H1 (cell line): Measurements from ENCODE around the gene ARID5A. TPM values are rescaled to one million over a fixed set of nuclear protein-coding genes. Genes with fewer than 3 reads are reported as not detected.

ENCODE experiments used
- BRCA1 ChIP-seq: IDR thresholded peaks from 2 replicates; pipeline ENCODE4 v1.6.1; 2012; ENCODE audit warnings: low read depth, low read length, improper control_type of control experiment
- EGR1 ChIP-seq: IDR thresholded peaks from 2 replicates; pipeline ENCODE4 v1.6.1; 2011; ENCODE audit warnings: low read depth, low read length, borderline replicate concordance
- KDM5A ChIP-seq: fragments of 200-600 bp; IDR thresholded peaks from 2 replicates; pipeline ENCODE4 v1.7.1; 2012; ENCODE audit warnings: mild to moderate bottlenecking, low read length, inconsistent platforms, mixed read lengths
- polyA plus RNA-seq, 7 experiments: library from polyadenylated mRNA; depleted of rRNA in 3 of 7; stranded (reverse) in 5 of 7; unstranded in 2 of 7; fragments of >200 nt in 5 of 7; fragments of 200-250 nt in 2 of 7; gene quantifications; 1 replicate in 5 of 7; 2 replicates in 1 of 7; 4 replicates in 1 of 7; pipeline versions ENCODE4 v1.2.1 to v1.2.3, GENCODE V29; 2011 to 2013; ENCODE audit warnings: missing spikeins in 2 of 7, mixed read lengths in 2 of 7
- total RNA-seq: library from RNA; stranded (reverse); fragmentation: NEBNext Ultra II Directional; extraction: Animal tissue kit (Norgen Biotek cat#: 25700); gene quantifications from 2 replicates; pipeline ENCODE4 v1.2.1, GENCODE V29; 2021
- TF ChIP-seq, protein P1 (sequence below), 3 experiments: IDR thresholded peaks; 1 replicate in 2 of 3; 2 replicates in 1 of 3; pipeline versions ENCODE4 v1.5.1 to v1.6.1; 2011; ENCODE audit warnings: low read length in 3 of 3, mild to moderate bottlenecking in 3 of 3, inconsistent platforms in 2 of 3, low read depth in 1 of 3, moderate library complexity in 1 of 3; ENCODE audit not compliant: insufficient read depth in 1 of 3; ENCODE audit errors: control extremely low read depth in 1 of 3
- TF ChIP-seq, protein P2 (sequence below): IDR thresholded peaks from 2 replicates; pipeline ENCODE4 v1.6.1; 2012; ENCODE audit warnings: inconsistent platforms
- TF ChIP-seq, protein P3 (sequence below): fragments of 300-600 bp; sonication (generic); IDR thresholded peaks from 2 replicates; pipeline ENCODE4 v1.7.1; 2012; ENCODE audit warnings: low read length, moderate library complexity, mild to moderate bottlenecking, inconsistent platforms; ENCODE audit not compliant: insufficient replicate concordance

Gene ARID5A
- total and polyA plus RNA-seq, 2 of the 8 experiments (the other 6 are each of a cell fraction or from before 2014, with no cell fraction given) = 3.3 to 5.3 TPM

DNA sequence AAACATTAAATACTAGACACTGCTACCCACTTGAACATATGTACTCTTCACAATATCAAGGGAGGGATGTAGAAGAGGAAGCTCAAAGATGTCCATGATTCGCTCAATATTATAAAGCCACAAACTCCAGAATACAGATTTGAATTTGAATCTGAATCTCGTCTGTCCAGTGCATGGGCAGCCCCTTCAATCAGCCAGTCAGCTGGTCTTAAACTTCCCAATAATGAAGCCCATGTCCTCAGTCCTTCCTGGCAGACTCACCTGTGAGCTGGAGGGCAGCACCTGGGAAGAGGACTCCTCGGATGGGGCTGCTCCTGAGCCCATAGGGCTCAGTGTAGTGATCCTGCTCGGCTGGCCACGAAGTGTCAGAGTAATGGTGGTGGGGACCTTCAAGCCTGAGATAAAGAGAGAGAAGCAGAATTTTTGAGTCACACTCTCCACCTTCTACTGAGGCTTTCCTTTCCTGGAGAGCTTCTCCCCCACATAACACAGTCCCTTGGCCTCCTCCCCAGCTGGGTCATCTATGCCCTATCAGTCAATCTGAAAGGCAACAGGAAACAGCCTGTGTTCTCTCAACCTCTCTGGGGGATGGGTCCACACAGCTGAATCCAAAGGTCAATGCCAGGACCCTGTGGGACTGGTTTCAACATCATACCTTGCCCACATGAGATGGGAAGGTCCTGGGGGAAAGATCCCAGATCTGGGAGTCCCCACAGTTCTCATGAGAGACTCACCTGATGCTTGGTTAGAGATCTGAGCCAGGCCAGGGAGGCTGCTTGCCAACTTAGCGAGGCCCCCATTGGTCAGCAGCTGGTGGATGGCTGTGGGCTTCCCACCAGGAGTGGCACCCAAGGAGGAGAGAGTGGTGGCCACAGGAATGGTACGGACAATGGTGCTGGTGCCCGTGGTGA, 65.1 kb downstream of the ARID5A start (continued):
- TF ChIP-seq, protein P1, sequence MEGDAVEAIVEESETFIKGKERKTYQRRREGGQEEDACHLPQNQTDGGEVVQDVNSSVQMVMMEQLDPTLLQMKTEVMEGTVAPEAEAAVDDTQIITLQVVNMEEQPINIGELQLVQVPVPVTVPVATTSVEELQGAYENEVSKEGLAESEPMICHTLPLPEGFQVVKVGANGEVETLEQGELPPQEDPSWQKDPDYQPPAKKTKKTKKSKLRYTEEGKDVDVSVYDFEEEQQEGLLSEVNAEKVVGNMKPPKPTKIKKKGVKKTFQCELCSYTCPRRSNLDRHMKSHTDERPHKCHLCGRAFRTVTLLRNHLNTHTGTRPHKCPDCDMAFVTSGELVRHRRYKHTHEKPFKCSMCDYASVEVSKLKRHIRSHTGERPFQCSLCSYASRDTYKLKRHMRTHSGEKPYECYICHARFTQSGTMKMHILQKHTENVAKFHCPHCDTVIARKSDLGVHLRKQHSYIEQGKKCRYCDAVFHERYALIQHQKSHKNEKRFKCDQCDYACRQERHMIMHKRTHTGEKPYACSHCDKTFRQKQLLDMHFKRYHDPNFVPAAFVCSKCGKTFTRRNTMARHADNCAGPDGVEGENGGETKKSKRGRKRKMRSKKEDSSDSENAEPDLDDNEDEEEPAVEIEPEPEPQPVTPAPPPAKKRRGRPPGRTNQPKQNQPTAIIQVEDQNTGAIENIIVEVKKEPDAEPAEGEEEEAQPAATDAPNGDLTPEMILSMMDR (IDR thresholded peaks at IDR 0.05; ENCODE audit: control extremely low read depth in 1 of 3, insufficient read depth in 1 of 3, low read depth in 1 of 3, low read length in 3 of 3) = no peak
- TF ChIP-seq, protein P2, sequence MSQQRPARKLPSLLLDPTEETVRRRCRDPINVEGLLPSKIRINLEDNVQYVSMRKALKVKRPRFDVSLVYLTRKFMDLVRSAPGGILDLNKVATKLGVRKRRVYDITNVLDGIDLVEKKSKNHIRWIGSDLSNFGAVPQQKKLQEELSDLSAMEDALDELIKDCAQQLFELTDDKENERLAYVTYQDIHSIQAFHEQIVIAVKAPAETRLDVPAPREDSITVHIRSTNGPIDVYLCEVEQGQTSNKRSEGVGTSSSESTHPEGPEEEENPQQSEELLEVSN = no peak
- no peak for TF ChIP-seq EGR1
- TF ChIP-seq KDM5A = no peak
- no peak for TF ChIP-seq BRCA1
- TF ChIP-seq, protein P3, sequence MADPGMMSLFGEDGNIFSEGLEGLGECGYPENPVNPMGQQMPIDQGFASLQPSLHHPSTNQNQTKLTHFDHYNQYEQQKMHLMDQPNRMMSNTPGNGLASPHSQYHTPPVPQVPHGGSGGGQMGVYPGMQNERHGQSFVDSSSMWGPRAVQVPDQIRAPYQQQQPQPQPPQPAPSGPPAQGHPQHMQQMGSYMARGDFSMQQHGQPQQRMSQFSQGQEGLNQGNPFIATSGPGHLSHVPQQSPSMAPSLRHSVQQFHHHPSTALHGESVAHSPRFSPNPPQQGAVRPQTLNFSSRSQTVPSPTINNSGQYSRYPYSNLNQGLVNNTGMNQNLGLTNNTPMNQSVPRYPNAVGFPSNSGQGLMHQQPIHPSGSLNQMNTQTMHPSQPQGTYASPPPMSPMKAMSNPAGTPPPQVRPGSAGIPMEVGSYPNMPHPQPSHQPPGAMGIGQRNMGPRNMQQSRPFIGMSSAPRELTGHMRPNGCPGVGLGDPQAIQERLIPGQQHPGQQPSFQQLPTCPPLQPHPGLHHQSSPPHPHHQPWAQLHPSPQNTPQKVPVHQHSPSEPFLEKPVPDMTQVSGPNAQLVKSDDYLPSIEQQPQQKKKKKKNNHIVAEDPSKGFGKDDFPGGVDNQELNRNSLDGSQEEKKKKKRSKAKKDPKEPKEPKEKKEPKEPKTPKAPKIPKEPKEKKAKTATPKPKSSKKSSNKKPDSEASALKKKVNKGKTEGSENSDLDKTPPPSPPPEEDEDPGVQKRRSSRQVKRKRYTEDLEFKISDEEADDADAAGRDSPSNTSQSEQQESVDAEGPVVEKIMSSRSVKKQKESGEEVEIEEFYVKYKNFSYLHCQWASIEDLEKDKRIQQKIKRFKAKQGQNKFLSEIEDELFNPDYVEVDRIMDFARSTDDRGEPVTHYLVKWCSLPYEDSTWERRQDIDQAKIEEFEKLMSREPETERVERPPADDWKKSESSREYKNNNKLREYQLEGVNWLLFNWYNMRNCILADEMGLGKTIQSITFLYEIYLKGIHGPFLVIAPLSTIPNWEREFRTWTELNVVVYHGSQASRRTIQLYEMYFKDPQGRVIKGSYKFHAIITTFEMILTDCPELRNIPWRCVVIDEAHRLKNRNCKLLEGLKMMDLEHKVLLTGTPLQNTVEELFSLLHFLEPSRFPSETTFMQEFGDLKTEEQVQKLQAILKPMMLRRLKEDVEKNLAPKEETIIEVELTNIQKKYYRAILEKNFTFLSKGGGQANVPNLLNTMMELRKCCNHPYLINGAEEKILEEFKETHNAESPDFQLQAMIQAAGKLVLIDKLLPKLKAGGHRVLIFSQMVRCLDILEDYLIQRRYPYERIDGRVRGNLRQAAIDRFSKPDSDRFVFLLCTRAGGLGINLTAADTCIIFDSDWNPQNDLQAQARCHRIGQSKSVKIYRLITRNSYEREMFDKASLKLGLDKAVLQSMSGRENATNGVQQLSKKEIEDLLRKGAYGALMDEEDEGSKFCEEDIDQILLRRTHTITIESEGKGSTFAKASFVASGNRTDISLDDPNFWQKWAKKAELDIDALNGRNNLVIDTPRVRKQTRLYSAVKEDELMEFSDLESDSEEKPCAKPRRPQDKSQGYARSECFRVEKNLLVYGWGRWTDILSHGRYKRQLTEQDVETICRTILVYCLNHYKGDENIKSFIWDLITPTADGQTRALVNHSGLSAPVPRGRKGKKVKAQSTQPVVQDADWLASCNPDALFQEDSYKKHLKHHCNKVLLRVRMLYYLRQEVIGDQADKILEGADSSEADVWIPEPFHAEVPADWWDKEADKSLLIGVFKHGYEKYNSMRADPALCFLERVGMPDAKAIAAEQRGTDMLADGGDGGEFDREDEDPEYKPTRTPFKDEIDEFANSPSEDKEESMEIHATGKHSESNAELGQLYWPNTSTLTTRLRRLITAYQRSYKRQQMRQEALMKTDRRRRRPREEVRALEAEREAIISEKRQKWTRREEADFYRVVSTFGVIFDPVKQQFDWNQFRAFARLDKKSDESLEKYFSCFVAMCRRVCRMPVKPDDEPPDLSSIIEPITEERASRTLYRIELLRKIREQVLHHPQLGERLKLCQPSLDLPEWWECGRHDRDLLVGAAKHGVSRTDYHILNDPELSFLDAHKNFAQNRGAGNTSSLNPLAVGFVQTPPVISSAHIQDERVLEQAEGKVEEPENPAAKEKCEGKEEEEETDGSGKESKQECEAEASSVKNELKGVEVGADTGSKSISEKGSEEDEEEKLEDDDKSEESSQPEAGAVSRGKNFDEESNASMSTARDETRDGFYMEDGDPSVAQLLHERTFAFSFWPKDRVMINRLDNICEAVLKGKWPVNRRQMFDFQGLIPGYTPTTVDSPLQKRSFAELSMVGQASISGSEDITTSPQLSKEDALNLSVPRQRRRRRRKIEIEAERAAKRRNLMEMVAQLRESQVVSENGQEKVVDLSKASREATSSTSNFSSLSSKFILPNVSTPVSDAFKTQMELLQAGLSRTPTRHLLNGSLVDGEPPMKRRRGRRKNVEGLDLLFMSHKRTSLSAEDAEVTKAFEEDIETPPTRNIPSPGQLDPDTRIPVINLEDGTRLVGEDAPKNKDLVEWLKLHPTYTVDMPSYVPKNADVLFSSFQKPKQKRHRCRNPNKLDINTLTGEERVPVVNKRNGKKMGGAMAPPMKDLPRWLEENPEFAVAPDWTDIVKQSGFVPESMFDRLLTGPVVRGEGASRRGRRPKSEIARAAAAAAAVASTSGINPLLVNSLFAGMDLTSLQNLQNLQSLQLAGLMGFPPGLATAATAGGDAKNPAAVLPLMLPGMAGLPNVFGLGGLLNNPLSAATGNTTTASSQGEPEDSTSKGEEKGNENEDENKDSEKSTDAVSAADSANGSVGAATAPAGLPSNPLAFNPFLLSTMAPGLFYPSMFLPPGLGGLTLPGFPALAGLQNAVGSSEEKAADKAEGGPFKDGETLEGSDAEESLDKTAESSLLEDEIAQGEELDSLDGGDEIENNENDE = no peak
